Prostate gland (tissue), 2 donors: ENCODE results near the gene LRRC14B. TPM values are rescaled to one million over a fixed set of nuclear protein-coding genes. Genes with fewer than 3 reads are reported as not detected.
"Not testable (repeated sequence)": the region's sequence is repeated elsewhere in the genome, so short reads cannot be mapped to it uniquely, and the experiment has no call there.

Source experiments
- DNase-seq: peaks from one replicate; pipeline ENCODE4 v3.0.0-alpha.2; 2019; ENCODE audit warnings: low spot score
- H3K27ac ChIP-seq, 2 donors: fragments of 200-600 bp; sonication (generic); 2 replicates each; pipeline ENCODE4 v1.5.1; 2017 to 2019
- H3K27me3 ChIP-seq: fragments of 200-600 bp; sonication (generic); replicated peaks from 2 replicates; pipeline ENCODE4 v1.5.1; 2019; ENCODE audit not compliant: insufficient read depth
- H3K36me3 ChIP-seq, 2 donors: fragments of 200-600 bp; sonication (generic); 1 replicate in 1 of 2; 2 replicates in 1 of 2; pipeline versions ENCODE4 v1.5.1 to v1.8.1; 2017 to 2019
- H3K4me1 ChIP-seq: fragments of 200-600 bp; sonication (generic); replicated peaks from 2 replicates; pipeline ENCODE4 v1.5.1; 2019
- H3K4me3 ChIP-seq, 2 donors: fragments of 200-600 bp; sonication (generic); 2 replicates each; pipeline ENCODE4 v1.5.1; 2017 to 2019
- H3K9me3 ChIP-seq: fragments of 200-600 bp; sonication (generic); 2 replicates; pipeline ENCODE4 v1.5.1; 2017
- POLR2A ChIP-seq: fragments of 450-650 bp; IDR thresholded peaks from one replicate; pipeline ENCODE4 v1.6.1; 2016; ENCODE audit warnings: antibody characterized with exemption, mild to moderate bottlenecking
- POLR2AphosphoS5 ChIP-seq: sonication (generic); formaldehyde crosslinking; IDR thresholded peaks from one replicate; pipeline ENCODE4 v1.6.1; 2017; ENCODE audit warnings: antibody characterized with exemption
- WGBS: methylation state at CpG from one replicate; pipeline ENCODE4 v1.1.5; 2018; 5-methylcytosine and 5-hydroxymethylcytosine counted together
- intact Hi-C: fragments of 100-400 bp; cut with DNase I; formaldehyde crosslinking; loops from one replicate; pipeline ENCODE4 v1.14.2; 2022
- total RNA-seq, 2 donors: library from RNA; depleted of rRNA; stranded (reverse); fragments of >200 nt; gene quantifications; one replicate each; pipeline ENCODE4 v1.1.0, GENCODE V29; 2016
- TF ChIP-seq, protein P1 (sequence below), 4 experiments: fragments of 200-600 bp in 2 of 4; fragments of 450-650 bp in 2 of 4; sonication (generic) in 2 of 4; IDR thresholded peaks; 1 replicate in 3 of 4; 2 replicates in 1 of 4; pipeline ENCODE4 v1.5.1; 2016 to 2019; ENCODE audit warnings: antibody characterized with exemption in 4 of 4, mild to moderate bottlenecking in 2 of 4, moderate library complexity in 2 of 4

Gene LRRC14B
- total RNA-seq, 2 donors from 2014 or later, result 1.0 TPM; not detected in 1

GRCh38 chr5:162190-162564, 29.1 kb upstream of the LRRC14B start:
- intact Hi-C loops, result no loop called here
- Histone ChIP-seq H3K4me3 (no peak overlapping the region), H3K36me3 (no peaks in the 10 kb centered on the region), H3K27me3 (no peaks in the 10 kb centered on the region), H3K9me3 (no peaks in the 10 kb centered on the region), H3K4me1 (peaks cover 2% of the 10 kb centered on the region), H3K27ac (no peak overlapping the region)
- TF ChIP-seq, protein P1, sequence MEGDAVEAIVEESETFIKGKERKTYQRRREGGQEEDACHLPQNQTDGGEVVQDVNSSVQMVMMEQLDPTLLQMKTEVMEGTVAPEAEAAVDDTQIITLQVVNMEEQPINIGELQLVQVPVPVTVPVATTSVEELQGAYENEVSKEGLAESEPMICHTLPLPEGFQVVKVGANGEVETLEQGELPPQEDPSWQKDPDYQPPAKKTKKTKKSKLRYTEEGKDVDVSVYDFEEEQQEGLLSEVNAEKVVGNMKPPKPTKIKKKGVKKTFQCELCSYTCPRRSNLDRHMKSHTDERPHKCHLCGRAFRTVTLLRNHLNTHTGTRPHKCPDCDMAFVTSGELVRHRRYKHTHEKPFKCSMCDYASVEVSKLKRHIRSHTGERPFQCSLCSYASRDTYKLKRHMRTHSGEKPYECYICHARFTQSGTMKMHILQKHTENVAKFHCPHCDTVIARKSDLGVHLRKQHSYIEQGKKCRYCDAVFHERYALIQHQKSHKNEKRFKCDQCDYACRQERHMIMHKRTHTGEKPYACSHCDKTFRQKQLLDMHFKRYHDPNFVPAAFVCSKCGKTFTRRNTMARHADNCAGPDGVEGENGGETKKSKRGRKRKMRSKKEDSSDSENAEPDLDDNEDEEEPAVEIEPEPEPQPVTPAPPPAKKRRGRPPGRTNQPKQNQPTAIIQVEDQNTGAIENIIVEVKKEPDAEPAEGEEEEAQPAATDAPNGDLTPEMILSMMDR (IDR thresholded peaks at IDR 0.05), result no peak
- no peak for TF ChIP-seq POLR2A
- TF ChIP-seq POLR2AphosphoS5, result no peak
- DNase-seq, result no peak
- 82% methylated on average over 19 of the region's 19 CpGs for WGBS

DNA sequence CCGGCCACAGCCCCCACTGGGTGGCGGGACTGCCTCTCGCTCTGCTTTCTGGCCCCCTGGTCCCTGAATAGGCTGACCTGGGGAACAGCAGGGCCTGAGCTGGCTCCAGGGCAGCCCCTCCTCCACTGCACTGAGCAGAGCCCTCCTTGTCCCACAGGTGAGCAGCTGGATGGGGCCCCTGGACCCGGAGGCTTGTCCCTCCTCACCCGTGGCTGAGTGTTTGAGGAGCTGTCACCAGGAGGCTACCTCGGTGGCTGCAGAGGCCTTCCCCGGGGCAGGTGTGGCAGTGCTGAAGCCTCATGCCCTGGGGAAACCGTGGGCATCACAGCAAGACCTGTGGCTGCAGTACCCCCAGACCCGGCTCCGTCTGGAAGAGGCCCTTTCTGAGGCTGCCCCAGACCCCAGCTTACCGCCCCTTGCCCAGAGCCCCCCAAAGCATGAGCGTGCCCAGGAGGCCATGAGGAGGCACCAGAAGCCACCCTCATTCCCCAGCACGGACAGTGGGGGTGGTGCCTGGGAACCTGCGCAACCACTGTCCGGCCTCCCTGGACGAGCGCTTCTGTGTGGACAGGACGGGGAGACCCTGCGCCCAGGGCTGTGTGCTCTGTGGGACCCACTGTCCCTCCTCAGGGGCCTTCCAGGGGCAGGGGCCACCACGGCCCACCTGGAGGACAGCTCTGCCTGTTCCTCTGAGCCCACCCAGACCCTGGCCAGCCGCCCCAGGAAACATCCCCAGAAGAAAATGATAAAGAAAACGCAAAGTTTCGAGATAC, 28.5 kb upstream of the LRRC14B start:
- 97% methylated on average over 21 of the region's 23 CpGs for WGBS
- intact Hi-C loops, result no loop called here

GRCh38 chr5:163338-163620, 28.0 kb upstream of the LRRC14B start:
- Histone ChIP-seq H3K9me3 (no peaks in the 10 kb centered on the region), H3K27ac (no peak overlapping the region), H3K27me3 (no peaks in the 10 kb centered on the region), H3K4me1 (peaks cover 4% of the 10 kb centered on the region), H3K4me3 (no peak overlapping the region), H3K36me3 (no peaks in the 10 kb centered on the region)
- WGBS, result 97% methylated on average over 7 of the region's 7 CpGs
- no peak for DNase-seq
- TF ChIP-seq POLR2A, result no peak
- intact Hi-C loops, result no loop called here

More for the DNA sequence above, 28.5 kb upstream of the LRRC14B start:
- Histone ChIP-seq H3K4me3 (no peak overlapping the region), H3K27ac (no peak overlapping the region), H3K9me3 (no peaks in the 10 kb centered on the region), H3K36me3 (no peaks in the 10 kb centered on the region), H3K27me3 (no peaks in the 10 kb centered on the region), H3K4me1 (peaks cover 4% of the 10 kb centered on the region)
- TF ChIP-seq POLR2AphosphoS5, result no peak
- TF ChIP-seq POLR2A, result no peak
- TF ChIP-seq, protein P1 (IDR thresholded peaks at IDR 0.05), result no peak
- no peak for DNase-seq

DNA sequence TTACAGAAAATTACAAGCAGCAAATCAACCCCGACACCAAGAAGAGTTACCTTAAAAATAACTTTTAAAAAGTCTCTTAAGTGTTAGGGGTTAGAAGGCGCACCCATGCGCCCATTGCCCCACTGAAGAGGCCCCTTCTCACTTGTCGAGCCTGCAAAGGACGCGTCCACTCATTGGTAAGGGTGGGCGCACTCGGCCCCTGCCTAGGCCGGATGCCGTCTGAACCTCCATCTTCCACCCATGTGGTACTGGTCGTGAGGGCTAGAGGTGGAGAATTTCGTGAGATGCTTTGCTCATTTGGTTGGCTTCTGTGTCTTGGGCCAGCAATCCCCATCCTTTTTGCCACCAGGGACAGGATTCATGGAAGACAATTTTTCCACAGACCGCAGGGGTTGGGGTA, 27.5 kb upstream of the LRRC14B start:
- DNase-seq, result no peak
- intact Hi-C loops, result no loop called here
- no peaks in the 10 kb centered on the region for H3K27me3 ChIP-seq
- no peaks in the 10 kb centered on the region for H3K9me3 ChIP-seq
- 90% methylated on average over 13 of the region's 13 CpGs for WGBS
- peaks cover 4% of the 10 kb centered on the region for H3K4me1 ChIP-seq
- no peak overlapping the region for H3K27ac ChIP-seq
- H3K4me3 ChIP-seq, result no peak overlapping the region
- TF ChIP-seq POLR2A (no peak), POLR2AphosphoS5 (no peak)
- TF ChIP-seq, protein P1 (IDR thresholded peaks at IDR 0.05), result no peak
- no peaks in the 10 kb centered on the region for H3K36me3 ChIP-seq

DNA sequence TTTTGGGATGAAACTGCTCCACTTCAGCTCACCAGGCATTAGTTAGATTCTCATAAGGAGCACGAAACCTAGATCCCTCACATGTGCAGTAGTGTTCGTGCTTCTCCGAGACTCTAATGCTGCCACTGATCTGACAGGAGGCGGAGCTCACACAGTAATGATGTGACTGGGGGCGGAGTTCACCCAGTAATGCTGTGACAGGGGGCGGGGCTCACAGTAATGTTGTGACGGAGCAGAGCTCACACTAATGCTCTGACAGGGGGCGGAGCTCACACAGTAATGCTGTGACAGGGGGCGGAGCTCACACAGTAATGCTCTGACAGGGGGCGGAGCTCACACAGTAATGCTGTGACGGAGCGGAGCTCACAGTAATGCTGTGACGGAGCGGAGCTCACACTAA, 27.1 kb upstream of the LRRC14B start:
- no peak for DNase-seq
- TF ChIP-seq, protein P1 (IDR thresholded peaks at IDR 0.05), result no peak
- TF ChIP-seq POLR2A (no peak), POLR2AphosphoS5 (no peak)
- no peaks in the 10 kb centered on the region for H3K36me3 ChIP-seq
- 87% methylated on average over 14 of the region's 14 CpGs for WGBS
- H3K9me3 ChIP-seq, result no peaks in the 10 kb centered on the region
- H3K27ac ChIP-seq, result no peak overlapping the region
- peaks cover 4% of the 10 kb centered on the region for H3K4me1 ChIP-seq
- intact Hi-C loops, result no loop called here
- no peaks in the 10 kb centered on the region for H3K27me3 ChIP-seq
- no peak overlapping the region for H3K4me3 ChIP-seq

DNA sequence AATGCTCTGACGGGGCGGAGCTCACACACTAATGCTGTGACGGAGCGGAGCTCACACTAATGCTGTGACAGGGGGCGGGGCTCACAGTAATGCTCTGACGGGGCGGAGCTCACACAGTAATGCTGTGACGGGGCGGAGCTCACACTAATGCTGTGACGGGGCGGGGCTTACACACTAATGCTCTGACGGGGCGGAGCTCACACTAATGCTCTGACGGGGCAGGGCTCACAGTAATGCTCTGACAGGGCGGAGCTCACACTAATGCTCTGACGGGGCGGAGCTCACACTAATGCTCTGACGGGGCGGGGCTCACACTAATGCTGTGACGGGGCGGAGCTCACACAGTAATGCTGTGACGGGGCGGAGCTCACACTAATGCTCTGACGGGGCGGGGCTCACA, 26.5 kb upstream of the LRRC14B start:
- intact Hi-C loops, result not testable (repeated sequence)
- WGBS, result 95% methylated on average over 25 of the region's 25 CpGs

More for the DNA sequence above, 26.5 kb upstream of the LRRC14B start:
- not testable (repeated sequence) for H3K4me1 ChIP-seq, DNase-seq, H3K9me3 ChIP-seq, H3K27me3 ChIP-seq, H3K36me3 ChIP-seq, H3K27ac ChIP-seq, H3K4me3 ChIP-seq
